Measurements from ENCODE around the gene KLF13.

The KLF13 gene

GRCh38 chr15:31317017-31317416, 9.6 kb upstream of the KLF13 start:
- DNase-seq (ENCODE audit: low read depth), result no peak

DNA sequence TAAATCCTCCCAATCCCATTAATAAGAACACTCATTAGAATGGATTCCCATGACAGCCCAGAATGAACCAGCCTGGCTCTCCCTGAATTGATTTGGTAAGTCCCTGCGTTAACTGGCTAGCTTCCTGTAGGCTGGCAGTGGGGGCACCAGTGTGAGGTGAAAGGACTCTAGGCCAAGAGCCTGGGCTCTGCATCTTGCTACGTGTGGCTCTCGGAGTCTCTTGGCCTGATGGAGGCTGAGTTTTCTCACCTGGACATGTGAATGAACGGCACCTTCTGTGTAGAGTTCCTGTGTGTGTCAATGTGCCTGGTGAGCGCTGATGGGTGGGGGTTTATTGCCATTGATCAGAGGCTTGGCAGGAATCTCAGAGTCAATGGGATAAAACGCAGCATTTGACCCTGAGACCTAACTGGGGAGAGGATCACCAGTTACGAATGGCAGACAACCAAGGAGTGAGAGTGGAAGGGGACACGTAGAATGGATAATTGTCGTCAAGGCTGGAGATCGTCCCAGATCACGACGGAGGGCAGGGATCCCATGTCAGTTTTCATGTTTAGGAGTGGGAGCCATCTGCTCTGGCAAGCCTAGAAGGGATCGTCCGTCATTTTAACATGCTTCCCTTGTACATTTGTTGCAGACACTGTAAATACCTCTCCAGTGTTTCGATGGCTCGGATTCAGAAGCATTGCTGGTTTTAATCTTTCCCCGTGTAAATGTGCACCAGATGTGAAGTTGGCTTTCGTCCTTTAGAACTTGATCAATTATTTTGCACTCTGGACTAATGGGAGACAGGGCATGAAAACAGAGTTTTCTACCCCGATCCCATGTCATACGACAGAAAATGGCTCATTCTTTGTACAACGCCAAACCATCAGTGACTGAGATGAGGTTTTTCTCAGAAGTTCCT, 9.0 kb upstream of the KLF13 start:
- DNase-seq (ENCODE audit: low read depth), result no peak

- no peak for DNase-seq (ENCODE audit: low read depth)
These were observed 8.2 kb upstream of the KLF13 start for GRCh38 chr15:31318429-31318828.

DNA sequence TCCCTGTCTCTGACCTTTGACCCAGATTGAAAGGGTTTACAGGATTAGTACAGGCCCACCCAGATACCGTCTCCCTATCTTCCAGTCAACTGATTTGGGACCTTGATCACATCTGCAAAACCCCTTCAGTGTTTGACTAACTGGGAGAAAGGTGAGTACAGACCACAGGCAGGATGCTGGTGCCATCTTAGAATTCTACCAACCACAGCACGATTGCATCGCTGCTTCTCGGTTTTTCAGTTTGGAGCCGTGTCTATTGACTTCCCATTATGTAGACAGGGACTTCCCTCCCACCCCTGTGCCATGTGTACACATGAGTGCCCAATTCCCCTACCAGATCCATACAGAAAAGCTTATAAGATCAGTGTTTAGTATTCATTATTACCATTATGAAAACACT, 6.6 kb upstream of the KLF13 start:
- no peak for DNase-seq (ENCODE audit: low read depth)

DNA sequence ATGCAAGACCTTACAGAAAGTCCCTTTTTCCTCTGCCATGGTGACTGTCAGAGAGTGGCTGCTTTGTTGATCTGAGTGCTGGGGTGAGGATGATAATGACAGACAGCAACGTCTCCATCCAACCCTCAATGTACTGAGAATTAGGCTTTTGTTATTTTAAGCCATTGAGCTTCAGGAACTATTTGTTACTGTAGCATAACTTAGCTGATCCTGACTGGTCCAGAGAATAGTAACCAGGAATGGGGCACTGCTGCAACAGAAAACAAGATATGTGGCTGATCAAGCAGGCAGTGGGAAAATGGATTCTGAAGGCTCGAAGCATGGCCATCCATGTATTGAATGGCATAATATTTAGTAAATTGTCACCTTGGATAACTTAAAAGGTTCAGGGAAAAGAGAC, 5.2 kb upstream of the KLF13 start:
- no peak for DNase-seq (ENCODE audit: low read depth)

GRCh38 chr15:31322504-31322903, 4.1 kb upstream of the KLF13 start:
- DNase-seq (ENCODE audit: low read depth), result no peak

DNA sequence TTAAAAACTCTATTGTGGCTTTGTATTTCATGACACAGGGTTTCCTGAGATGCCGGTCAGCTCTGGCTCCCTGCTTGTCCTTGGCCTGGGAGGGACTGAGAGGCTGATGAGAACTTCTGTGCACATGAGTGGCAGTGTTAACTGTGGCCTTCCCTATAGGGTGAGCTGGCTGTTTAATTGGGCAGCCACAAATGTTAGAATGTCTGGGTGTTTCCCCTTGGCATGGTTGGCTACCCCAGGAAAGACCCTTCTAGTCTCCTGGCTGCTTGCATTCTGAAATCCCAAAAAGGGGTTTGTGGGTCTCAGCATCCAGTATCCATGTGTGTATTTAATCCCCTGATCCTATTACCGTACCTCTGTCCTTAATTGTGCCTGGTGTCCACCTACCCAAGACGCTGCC, 3.0 kb upstream of the KLF13 start:
- DNase-seq (ENCODE audit: low read depth), result no peak

DNA sequence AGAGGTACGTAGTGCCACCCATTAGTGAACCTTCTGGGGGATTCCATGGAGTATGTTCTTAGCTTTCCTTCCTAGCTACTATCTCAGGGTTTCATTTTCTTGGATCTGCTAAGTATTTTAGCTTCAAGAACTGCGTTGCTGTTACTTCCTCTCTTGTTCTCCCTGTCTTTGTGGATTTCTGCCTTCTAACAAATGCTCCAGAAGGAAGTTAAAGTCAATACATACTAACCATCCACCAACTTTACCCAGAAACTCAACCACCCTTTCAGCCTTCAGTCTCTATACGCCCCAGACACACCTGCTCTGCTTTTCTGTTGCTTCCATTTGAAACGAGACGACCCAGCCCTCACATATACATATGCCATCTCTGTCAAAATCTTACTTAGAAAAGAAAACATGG, 2.4 kb upstream of the KLF13 start:
- no peak for DNase-seq (ENCODE audit: low read depth)

DNA sequence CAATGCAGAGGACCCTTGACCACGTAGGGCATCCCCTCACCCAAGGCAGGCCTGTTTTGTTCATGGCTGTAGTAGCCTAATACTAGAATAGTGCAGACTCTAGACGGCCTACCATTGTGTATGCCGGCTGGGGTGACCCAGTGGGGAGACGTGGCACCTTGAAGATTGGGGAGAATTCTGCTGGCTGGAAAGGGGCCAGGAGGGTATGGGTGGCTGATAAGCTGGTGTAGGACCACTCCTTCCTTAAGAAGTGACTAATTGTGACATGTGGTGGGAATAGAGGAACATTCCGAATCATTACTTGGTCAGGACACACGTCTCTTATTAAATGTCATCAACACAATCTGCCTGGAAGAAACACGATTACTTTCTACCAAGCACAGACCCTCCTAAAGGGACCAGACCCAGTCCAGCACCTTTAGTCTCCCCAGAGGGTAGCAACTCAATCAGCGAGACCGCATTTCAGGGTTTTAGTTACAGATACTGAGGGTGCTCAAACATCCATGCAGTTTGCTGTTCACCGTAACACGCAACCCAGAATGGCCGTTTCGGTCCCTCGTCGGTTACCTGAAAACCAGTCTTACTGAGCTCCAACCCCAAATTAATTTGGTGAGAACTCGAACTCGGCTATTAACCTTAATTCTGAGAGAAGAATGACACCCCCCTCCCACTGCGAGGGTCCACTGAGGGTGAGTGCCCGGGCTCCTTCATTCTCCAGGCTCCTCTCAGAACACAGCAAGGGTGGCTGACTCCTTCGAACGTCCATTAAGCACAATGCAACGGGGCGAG, 1.6 kb upstream of the KLF13 start:
- DNase-seq (ENCODE audit: low read depth), result no peak

GRCh38 chr15:31325595-31326155, 960 bp upstream of the KLF13 start:
- peak; percentile 37 for DNase-seq (ENCODE audit: low read depth)

- no peak for DNase-seq (ENCODE audit: low read depth)
These were observed 437 bp downstream of the KLF13 start for GRCh38 chr15:31326875-31327668.

DNA sequence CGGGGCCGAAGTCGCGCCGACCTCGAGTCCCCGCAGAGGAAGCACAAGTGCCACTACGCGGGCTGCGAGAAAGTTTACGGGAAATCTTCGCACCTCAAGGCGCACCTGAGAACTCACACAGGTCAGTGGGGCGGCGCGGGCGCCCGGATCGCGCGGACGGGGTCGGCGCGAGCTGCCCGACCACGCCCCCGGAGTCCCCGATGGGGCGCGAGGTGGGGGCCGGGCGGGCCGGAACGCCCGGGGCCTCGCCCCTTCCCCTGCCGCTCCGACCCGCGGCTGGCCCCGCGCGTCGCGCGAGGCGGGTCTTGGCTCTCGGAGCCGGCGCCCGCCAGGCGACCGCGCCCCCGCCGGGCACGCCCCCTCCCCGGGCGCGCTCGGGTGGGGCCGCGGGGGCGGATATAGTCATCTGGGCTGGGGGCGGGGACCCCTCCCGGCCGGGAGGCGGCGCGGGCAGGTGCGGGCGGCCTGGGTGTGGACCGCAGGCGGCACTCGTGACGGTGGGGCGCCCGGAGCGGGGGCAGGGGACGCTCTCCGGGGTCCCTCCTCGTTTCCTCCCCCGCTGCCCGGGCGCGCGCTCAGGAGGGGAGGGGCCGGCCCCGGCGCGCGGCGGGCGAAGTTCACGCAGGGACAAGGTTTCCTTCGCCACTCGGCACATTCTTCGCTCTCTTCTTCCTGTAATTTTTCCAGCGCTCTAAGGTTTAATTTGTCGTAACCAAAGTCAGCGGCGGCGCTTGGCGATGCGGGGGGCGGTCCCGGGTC, 1.2 kb downstream of the KLF13 start:
- DNase-seq (ENCODE audit: low read depth), result peak; percentile 32

DNA sequence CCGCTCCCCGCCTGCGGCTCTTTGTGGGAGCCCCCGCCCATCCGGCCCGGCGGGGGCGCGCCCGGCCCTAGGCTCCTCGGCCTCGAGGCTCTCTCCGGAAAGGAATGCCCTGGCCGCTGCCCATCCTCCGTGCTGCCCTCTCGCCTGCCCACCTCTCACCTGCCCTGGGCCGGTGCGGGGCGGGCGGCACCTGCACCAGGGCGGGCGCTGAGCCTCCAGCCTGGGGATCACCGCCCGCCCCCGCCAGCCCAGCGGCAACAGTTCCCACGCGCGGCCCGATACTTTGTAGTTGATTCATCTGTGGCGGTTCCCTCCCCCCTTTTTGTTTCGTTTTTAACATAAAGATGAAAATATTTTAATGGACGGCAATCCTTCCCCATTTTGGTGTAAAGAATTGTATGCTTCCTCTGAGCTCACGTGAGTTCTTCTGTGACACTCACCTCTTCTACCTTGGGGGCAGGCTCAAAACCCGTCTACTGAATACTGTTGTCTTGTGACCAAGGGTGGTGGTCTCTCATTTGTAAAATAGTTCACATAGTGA, 1.9 kb downstream of the KLF13 start:
- no peak for DNase-seq (ENCODE audit: low read depth)

DNA sequence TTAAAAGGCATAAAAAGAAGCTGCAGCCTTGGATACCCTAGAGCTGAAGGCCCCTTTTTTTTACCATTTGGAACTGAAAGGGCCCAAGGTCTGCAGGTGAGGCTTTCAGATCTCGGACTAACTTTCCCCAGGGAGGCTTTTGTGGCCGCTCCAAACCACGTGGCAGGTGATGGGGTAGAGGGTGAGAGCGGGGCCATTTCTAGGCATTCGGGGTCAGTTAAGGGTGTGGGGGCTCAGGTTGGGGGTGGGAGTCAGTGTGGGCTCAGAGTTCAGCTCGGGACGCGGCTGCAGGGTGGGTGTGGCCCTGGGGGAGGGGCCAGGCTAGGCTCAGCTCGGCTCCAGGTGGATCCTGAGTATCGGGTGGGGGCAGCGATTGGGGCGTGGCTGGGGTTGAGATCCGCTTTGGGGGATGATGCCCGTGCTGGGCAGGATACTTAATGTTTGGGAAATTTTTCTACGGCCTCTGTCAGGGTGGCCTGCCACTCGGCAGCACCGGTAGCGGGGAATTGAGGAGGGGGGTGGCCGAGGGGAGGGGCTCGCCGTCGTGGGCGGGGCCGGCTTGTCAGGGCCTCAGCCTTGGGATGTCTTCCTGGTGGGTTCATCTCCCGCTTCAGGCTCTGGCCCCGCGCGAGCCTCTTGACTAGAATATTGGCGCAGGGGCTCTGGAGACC, 2.5 kb downstream of the KLF13 start:
- DNase-seq (ENCODE audit: low read depth), result no peak

DNA sequence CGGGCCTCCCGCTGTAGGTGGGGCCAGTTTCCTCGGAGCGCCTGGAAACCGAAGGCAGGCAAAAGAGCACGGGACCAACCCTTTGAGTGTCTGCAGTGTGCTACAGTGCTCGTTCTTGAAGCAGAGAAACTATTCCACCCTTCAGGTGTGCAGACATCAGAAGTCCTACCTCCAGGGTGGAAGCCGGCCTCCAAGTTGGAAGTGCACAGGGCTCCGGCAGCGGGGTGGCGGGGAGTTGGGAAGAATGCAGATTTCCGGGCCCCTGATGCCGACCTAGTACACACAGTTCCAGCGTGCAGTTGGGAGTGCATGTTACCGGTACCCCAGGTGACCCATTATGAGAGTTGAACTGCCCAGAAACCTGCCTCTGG, 3.0 kb downstream of the KLF13 start:
- DNase-seq (ENCODE audit: low read depth), result no peak

- no peak for DNase-seq (ENCODE audit: low read depth)
These were observed 3.6 kb downstream of the KLF13 start for GRCh38 chr15:31330111-31330785.

DNA sequence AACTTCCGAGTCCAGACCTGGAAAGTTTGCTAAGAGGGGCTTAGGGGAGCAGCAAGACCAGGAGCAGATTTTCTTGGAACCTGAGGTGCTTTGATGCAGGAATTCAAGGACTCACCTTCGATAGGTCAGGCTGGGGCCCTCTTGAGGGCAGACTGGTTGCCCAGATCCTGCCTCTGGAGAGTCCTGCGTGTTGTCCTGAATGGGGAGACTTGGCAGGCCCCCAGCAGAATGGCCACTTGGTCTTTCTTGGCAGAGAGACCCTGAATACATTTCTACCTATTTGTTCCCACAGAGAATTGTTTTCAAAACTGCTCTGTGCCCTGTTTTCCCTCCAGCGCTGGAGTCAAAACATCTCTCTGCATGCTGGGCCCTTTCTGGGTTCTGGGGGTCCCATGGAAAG, 4.2 kb downstream of the KLF13 start:
- no peak for DNase-seq (ENCODE audit: low read depth)

- DNase-seq (ENCODE audit: low read depth), result no peak
These were observed 4.8 kb downstream of the KLF13 start for GRCh38 chr15:31331389-31331788.

GRCh38 chr15:31332020-31332680, 5.5 kb downstream of the KLF13 start:
- no peak for DNase-seq (ENCODE audit: low read depth)

DNA sequence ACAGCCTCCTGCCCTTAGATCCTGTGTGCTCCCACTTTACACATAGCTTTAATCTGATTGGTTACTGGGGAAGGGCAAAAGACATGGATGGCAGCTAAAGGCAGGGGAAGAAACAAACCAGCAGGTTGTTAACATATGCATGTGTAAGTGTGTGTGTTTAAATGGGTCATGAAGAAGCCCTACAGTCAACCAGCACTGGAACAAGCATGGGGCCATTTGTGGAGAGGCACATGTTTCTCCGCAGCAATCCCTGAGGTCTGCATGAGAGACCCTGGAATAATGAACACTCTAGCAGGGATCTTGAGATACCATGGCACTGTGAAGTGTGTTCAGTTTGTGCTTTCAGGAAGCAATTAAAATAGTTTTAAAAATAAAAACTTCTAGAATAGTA, 6.0 kb downstream of the KLF13 start:
- DNase-seq (ENCODE audit: low read depth), result no peak

All from CMK (cell line).